ENCODE data around the gene BBS12.

The BBS12 gene

DNA sequence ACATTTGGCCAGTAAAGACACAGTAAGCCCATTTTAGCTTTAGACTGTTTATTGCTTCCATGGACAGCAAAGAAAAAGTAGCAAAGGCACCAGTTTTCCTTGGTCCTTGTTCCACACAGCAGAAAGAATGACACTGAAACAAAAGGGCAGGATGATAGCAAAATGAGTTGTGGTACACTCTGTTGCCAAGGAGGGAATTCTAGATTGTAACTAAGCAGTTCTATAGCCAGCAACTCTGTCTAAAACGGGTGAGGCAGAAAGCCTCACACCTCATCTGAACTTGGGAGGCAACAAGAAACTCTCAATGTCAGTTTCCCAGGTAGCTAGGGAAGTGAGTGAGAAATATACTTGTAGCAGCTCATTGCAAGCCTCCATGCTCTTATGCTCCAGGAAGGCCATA lies 39.2 kb downstream of the BBS12 start:
- H3K4me1 ChIP-seq (ENCODE audit: insufficient read depth, low read length, poor library complexity, severe bottlenecking) = no peaks in the 10 kb centered on the region
- H2AFZ ChIP-seq (ENCODE audit: low read length) = no peak overlapping the region
- H3F3A ChIP-seq (ENCODE audit: low read depth) = no peaks in the 10 kb centered on the region
- H3K4me2 ChIP-seq (ENCODE audit: low read depth, low read length, poor library complexity, severe bottlenecking) = no peak overlapping the region
- no peaks in the 10 kb centered on the region for H3K9me3 ChIP-seq (ENCODE audit: insufficient read depth, low read depth, low read length)
- no peaks in the 10 kb centered on the region for H4K20me1 ChIP-seq (ENCODE audit: insufficient read depth, low read length, poor library complexity, severe bottlenecking)
- no peak overlapping the region for H3K4me3 ChIP-seq (ENCODE audit: low read length, poor library complexity, severe bottlenecking)
- H3K9me2 ChIP-seq (replicated peaks; ENCODE audit: low read depth, low read length) = no peaks in the 10 kb centered on the region
- no peaks in the 10 kb centered on the region for H3K36me3 ChIP-seq (ENCODE audit: insufficient read depth, low read length)
- no peaks in the 10 kb centered on the region for H3K79me2 ChIP-seq (ENCODE audit: insufficient read depth, low read length)
- H3K27me3 ChIP-seq (ENCODE audit: insufficient read depth, low read length, poor library complexity, severe bottlenecking) = no peaks in the 10 kb centered on the region
- H3K9ac ChIP-seq (ENCODE audit: low read depth, low read length, poor library complexity, severe bottlenecking) = no peak overlapping the region
- no peak for TF ChIP-seq EZH2phosphoT487 (IDR thresholded peaks at IDR 0.05; ENCODE audit: borderline replicate concordance)
- no peak for TF ChIP-seq CTCF (conservative IDR thresholded peaks at IDR 0.05; ENCODE audit: low read length)

DNA sequence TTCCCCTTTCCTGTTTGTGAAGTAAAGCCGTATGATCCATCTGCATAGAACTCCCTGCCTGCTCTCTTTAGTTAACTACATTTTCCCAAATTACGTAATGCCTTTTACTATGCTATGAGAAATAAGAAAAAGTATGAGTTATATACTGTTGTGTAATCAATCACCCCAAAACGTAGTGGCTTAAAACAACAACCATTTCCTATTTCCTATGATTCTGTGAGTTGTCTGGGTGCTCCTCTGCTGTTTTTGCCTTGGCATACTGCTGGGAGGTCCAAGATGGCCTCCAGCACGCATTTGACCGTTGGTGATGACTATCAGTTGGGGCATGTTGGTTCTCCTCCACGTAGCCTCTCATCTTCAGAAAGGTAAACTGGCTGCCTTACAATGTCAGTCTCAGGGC lies 39.8 kb downstream of the BBS12 start:
- H3K4me2 ChIP-seq (ENCODE audit: low read depth, low read length, poor library complexity, severe bottlenecking) = no peak overlapping the region
- TF ChIP-seq CTCF (conservative IDR thresholded peaks at IDR 0.05; ENCODE audit: low read length) (no peak), EZH2phosphoT487 (IDR thresholded peaks at IDR 0.05; ENCODE audit: borderline replicate concordance) (no peak)

DNA sequence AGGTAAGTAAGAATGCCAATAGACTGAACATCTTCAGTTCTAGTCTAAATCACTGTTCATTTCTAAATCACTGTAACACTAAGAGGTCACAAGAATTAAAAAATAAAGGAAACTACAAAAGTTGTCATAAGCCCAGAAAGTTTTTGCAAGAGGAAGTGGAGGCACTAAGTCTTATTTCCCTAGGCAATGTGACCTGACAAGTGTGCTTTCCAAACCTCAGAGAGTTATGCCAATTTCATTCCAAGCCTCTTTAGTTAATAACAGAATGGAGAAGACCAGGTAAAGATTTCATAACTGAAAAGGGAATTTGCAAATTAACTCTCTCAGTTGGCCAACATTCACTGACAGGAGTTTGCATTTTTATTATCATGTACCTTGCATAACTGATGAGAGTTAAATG lies 40.5 kb downstream of the BBS12 start:
- no peak overlapping the region for H3K9ac ChIP-seq (ENCODE audit: low read depth, low read length, poor library complexity, severe bottlenecking)
- no peaks in the 10 kb centered on the region for H3K9me3 ChIP-seq (ENCODE audit: insufficient read depth, low read depth, low read length)
- H3K4me1 ChIP-seq (ENCODE audit: insufficient read depth, low read length, poor library complexity, severe bottlenecking) = no peaks in the 10 kb centered on the region
- no peaks in the 10 kb centered on the region for H3F3A ChIP-seq (ENCODE audit: low read depth)
- no peak overlapping the region for H3K4me2 ChIP-seq (ENCODE audit: low read depth, low read length, poor library complexity, severe bottlenecking)
- H3K27me3 ChIP-seq (ENCODE audit: insufficient read depth, low read length, poor library complexity, severe bottlenecking) = no peaks in the 10 kb centered on the region
- no peaks in the 10 kb centered on the region for H3K36me3 ChIP-seq (ENCODE audit: insufficient read depth, low read length)
- H3K79me2 ChIP-seq (ENCODE audit: insufficient read depth, low read length) = no peaks in the 10 kb centered on the region
- no peak overlapping the region for H2AFZ ChIP-seq (ENCODE audit: low read length)
- H3K4me3 ChIP-seq (ENCODE audit: low read length, poor library complexity, severe bottlenecking) = no peak overlapping the region
- no peak for TF ChIP-seq EZH2phosphoT487 (IDR thresholded peaks at IDR 0.05; ENCODE audit: borderline replicate concordance)
- TF ChIP-seq CTCF (conservative IDR thresholded peaks at IDR 0.05; ENCODE audit: low read length) = no peak
- no peaks in the 10 kb centered on the region for H4K20me1 ChIP-seq (ENCODE audit: insufficient read depth, low read length, poor library complexity, severe bottlenecking)
- H3K9me2 ChIP-seq (replicated peaks; ENCODE audit: low read depth, low read length) = no peaks in the 10 kb centered on the region

More for the DNA sequence above, 39.8 kb downstream of the BBS12 start:
- H4K20me1 ChIP-seq (ENCODE audit: insufficient read depth, low read length, poor library complexity, severe bottlenecking) = no peaks in the 10 kb centered on the region
- H3K36me3 ChIP-seq (ENCODE audit: insufficient read depth, low read length) = no peaks in the 10 kb centered on the region
- no peak overlapping the region for H2AFZ ChIP-seq (ENCODE audit: low read length)
- no peaks in the 10 kb centered on the region for H3K27me3 ChIP-seq (ENCODE audit: insufficient read depth, low read length, poor library complexity, severe bottlenecking)
- no peaks in the 10 kb centered on the region for H3F3A ChIP-seq (ENCODE audit: low read depth)
- H3K4me1 ChIP-seq (ENCODE audit: insufficient read depth, low read length, poor library complexity, severe bottlenecking) = no peaks in the 10 kb centered on the region
- H3K4me3 ChIP-seq (ENCODE audit: low read length, poor library complexity, severe bottlenecking) = no peak overlapping the region
- no peaks in the 10 kb centered on the region for H3K79me2 ChIP-seq (ENCODE audit: insufficient read depth, low read length)
- no peak overlapping the region for H3K9ac ChIP-seq (ENCODE audit: low read depth, low read length, poor library complexity, severe bottlenecking)
- H3K9me3 ChIP-seq (ENCODE audit: insufficient read depth, low read depth, low read length) = no peaks in the 10 kb centered on the region
- H3K9me2 ChIP-seq (replicated peaks; ENCODE audit: low read depth, low read length) = no peaks in the 10 kb centered on the region
